GM12891 (cell line): Measurements from ENCODE around the gene SMIM24.

Experiments used
- POLR2A ChIP-seq: IDR thresholded peaks from 2 replicates; pipeline ENCODE4 v1.6.1; 2011; ENCODE audit warnings: low read depth, low read length, control low read depth
- POLR2AphosphoS5 ChIP-seq: IDR thresholded peaks from 2 replicates; pipeline ENCODE4 v1.6.1; 2011; ENCODE audit warnings: low read depth, low read length, control low read depth

DNA sequence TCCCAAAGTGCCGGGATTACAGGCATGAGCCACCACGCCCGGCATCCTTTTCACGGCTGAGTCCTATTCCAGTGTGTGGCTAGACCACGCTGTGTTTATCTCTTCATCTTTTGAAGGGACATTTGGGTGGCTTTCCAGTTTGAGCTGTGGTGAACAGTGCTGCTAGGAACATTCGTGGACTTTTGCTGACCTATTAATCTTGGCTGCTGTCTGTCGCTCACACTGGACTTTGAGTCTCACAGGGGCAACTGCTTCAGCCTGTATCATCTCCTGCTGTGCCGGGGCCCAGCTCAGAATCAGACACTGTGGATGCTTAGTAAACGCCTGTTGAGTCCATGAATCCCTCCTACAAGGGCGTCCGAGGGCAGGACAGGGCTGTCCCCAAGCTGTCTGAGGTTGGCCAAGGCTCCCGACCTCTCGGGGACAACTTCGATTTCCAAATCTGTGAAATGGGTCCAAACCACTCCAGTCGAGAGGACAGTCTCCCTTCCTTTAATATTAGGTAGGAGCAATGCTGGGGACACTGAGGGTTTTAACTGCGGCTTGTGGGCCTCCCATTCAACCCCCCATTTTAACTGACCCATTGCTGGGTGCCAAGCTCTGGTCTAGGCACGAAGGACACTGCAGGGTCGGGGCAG, 48.4 kb downstream of the SMIM24 start:
- no peak for TF ChIP-seq POLR2AphosphoS5
- TF ChIP-seq POLR2A, result no peak
